NCI-H2196 (cell line): ENCODE results near the gene NRXN2.
"Not testable (repeated sequence)": the region's sequence is repeated elsewhere in the genome, so short reads cannot be mapped to it uniquely, and the experiment has no call there.

Experiments
- DNase-seq: peaks from one replicate; lab custom pipeline; 2025; ENCODE audit not compliant: unreplicated experiment; lab: John Stamatoyannopoulos, UW

Gene NRXN2

GRCh38 chr11:64705501-64705900 is 17.5 kb downstream of the NRXN2 start:
- no peak for DNase-seq

- DNase-seq: no peak
These were observed 19.9 kb downstream of the NRXN2 start for GRCh38 chr11:64703048-64703447.

GRCh38 chr11:64701956-64702355 is 21.0 kb downstream of the NRXN2 start:
- DNase-seq: not testable (repeated sequence)

- no peak for DNase-seq
These were observed 24.6 kb downstream of the NRXN2 start for GRCh38 chr11:64698427-64698826.

- no peak for DNase-seq
These were observed 25.2 kb downstream of the NRXN2 start for GRCh38 chr11:64697663-64698375.

GRCh38 chr11:64696045-64696444 is 27.0 kb downstream of the NRXN2 start:
- no peak for DNase-seq

- DNase-seq: no peak
These were observed 27.4 kb downstream of the NRXN2 start for GRCh38 chr11:64695548-64695947.

- peak; percentile 80 for DNase-seq
These were observed 28.1 kb downstream of the NRXN2 start for GRCh38 chr11:64694821-64695365.

- DNase-seq: no peak
These were observed 28.8 kb downstream of the NRXN2 start for GRCh38 chr11:64694026-64694755.

- DNase-seq: no peak
These were observed 30.1 kb downstream of the NRXN2 start for GRCh38 chr11:64692764-64693331.

- no peak for DNase-seq
These were observed 31.5 kb downstream of the NRXN2 start for GRCh38 chr11:64691543-64691942.

- DNase-seq: no peak
These were observed 32.8 kb downstream of the NRXN2 start for GRCh38 chr11:64690235-64690634.

- peak; percentile 88 for DNase-seq
These were observed 34.4 kb downstream of the NRXN2 start for GRCh38 chr11:64688534-64688982.

- DNase-seq: peak; percentile 12
These were observed 35.1 kb downstream of the NRXN2 start for GRCh38 chr11:64687643-64688533.

GRCh38 chr11:64687204-64687603 is 35.8 kb downstream of the NRXN2 start:
- peak; percentile 76 for DNase-seq

- no peak for DNase-seq
These were observed 36.4 kb downstream of the NRXN2 start for GRCh38 chr11:64686466-64687170.

GRCh38 chr11:64685536-64685935 is 37.5 kb downstream of the NRXN2 start:
- no peak for DNase-seq

- DNase-seq: no peak
These were observed 38.6 kb downstream of the NRXN2 start for GRCh38 chr11:64684357-64684756.

- no peak for DNase-seq
These were observed 41.8 kb downstream of the NRXN2 start for GRCh38 chr11:64681171-64681570.

- no peak for DNase-seq
These were observed 43.2 kb downstream of the NRXN2 start for GRCh38 chr11:64679846-64680245.
